A673 (cell line): ENCODE measurements around the gene ATP1B4. TPM values are rescaled to one million over a fixed set of nuclear protein-coding genes. Genes with fewer than 3 reads are reported as not detected.

Experiments used
- BruUV-seq: library from RNA; stranded (reverse); fragments of 400-500 nt; replicated peaks from 2 replicates; lab custom pipeline; 2021; lab: Mats Ljungman, UMichigan
- CTCF ChIA-PET: fragments of 300-600 bp; sonication (Branson Sonifier 250); formaldehyde crosslinking; loops from one replicate; lab custom pipeline; 2022; ENCODE audit warnings: antibody characterized with exemption; lab: Charles Lee
- POLR2A ChIA-PET: fragments of 300-600 bp; sonication (Branson Sonifier 250); formaldehyde crosslinking; loops from one replicate; lab custom pipeline; 2022; ENCODE audit warnings: antibody characterized with exemption; ENCODE audit not compliant: low non-redundant PET; lab: Charles Lee
- DNase-seq: peaks from one replicate; pipeline ENCODE4 v3.0.0-alpha.2; 2015; ENCODE audit warnings: low spot score
- H3K27ac ChIP-seq: fragments of 200-600 bp; sonication (generic); 2 replicates; pipeline ENCODE4 v1.5.1; 2016; ENCODE audit warnings: mixed run types, low read depth, mild to moderate bottlenecking, mixed read lengths, antibody characterized with exemption, low read length; ENCODE audit not compliant: poor library complexity, severe bottlenecking
- H3K27me3 ChIP-seq: fragments of 200-600 bp; sonication (generic); replicated peaks from 2 replicates; pipeline ENCODE4 v1.6.1; 2017; ENCODE audit warnings: mixed run types, low read depth, mild to moderate bottlenecking, mixed read lengths, antibody characterized with exemption, low read length; ENCODE audit not compliant: insufficient read depth, poor library complexity
- H3K36me3 ChIP-seq: fragments of 200-600 bp; sonication (generic); 2 replicates; pipeline ENCODE4 v1.6.1; 2016; ENCODE audit warnings: mixed run types, mild to moderate bottlenecking, mixed read lengths, antibody characterized with exemption, low read length; ENCODE audit not compliant: insufficient read depth, poor library complexity, severe bottlenecking
- H3K4me1 ChIP-seq: fragments of 200-600 bp; sonication (generic); 2 replicates; pipeline ENCODE4 v1.6.1; 2017; ENCODE audit warnings: mixed run types, mild to moderate bottlenecking, mixed read lengths, antibody characterized with exemption, low read length; ENCODE audit not compliant: insufficient read depth, poor library complexity, severe bottlenecking
- H3K4me3 ChIP-seq: fragments of 200-600 bp; sonication (generic); 2 replicates; pipeline ENCODE4 v1.5.1; 2016; ENCODE audit warnings: low read depth, mixed run types, mild to moderate bottlenecking, mixed read lengths, low read length; ENCODE audit not compliant: poor library complexity, severe bottlenecking
- H3K9me3 ChIP-seq: fragments of 200-600 bp; sonication (generic); 2 replicates; pipeline ENCODE4 v1.6.1; 2016; ENCODE audit warnings: mixed run types, low read depth, mild to moderate bottlenecking, mixed read lengths, antibody characterized with exemption, low read length; ENCODE audit not compliant: poor library complexity, severe bottlenecking
- EZH2 ChIP-seq: fragments of 200-600 bp; sonication (generic); IDR thresholded peaks from 2 replicates; pipeline ENCODE4 v1.6.1; 2017; ENCODE audit warnings: borderline replicate concordance, low read depth, mild to moderate bottlenecking, mixed read lengths, antibody characterized with exemption, low read length; ENCODE audit not compliant: poor library complexity, severe bottlenecking
- intact Hi-C: fragments of 100-400 bp; cut with micrococcal nuclease; formaldehyde crosslinking; loops from one replicate; pipeline ENCODE4 v1.10.0; 2022; ENCODE audit not compliant: unreplicated experiment
- total RNA-seq: library from RNA; stranded (reverse); gene quantifications from 2 replicates; pipeline ENCODE4 v1.2.3, GENCODE V29; 2021
- TF ChIP-seq, protein P1 (sequence below): fragments of 300-800, 200-600 bp; sonication (generic); conservative IDR thresholded peaks from 2 replicates; pipeline ENCODE4 v1.5.1; 2017; ENCODE audit warnings: low read depth, mild to moderate bottlenecking, antibody characterized with exemption, low read length, moderate library complexity, mixed read lengths

The ATP1B4 gene
- total RNA-seq, 1 experiment from 2014 or later, result not detected

DNA sequence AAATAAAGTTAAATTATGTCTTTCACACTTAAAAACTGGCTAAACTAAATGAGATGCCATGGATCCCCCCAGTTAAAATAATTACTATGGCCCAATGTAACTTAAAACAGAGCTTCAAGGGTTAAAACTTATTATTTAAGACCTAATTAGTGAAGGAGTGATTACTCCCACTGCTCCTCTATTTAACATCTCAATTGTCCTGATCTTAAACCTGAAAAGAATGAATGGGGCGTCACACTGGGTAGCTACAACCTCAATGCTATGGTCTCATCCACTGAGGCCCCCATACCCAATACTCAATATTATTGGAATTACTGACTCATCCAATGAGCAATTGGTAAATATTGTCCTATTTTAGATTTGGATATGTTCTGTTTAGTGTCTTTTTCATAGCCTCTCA, 29.5 kb upstream of the ATP1B4 start:
- H3K4me3 ChIP-seq, result no peak overlapping the region
- CTCF ChIA-PET, result no interaction called here
- BruUV-seq, result no TSS peak

DNA sequence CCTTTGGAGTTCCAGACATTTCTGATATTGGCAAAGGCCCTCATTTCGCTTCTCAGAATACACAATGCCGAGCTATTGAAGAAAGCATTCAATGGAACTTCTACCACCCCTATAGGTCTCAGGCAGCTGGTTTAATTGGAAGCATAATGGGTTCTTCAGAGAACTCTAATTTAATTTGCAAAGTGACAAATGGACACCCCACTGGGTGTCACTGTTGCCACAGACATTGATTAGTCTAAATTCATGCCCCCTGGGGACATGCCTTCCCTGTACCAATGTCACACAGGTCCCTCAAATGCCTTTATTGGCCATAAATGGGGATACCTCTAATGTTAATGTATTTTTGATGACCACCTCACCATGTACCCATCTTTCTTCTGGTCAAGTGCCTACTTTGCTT, 27.7 kb upstream of the ATP1B4 start:
- no peaks in the 10 kb centered on the region for H3K4me1 ChIP-seq
- peak; percentile 6 for DNase-seq
- ChIA-PET CTCF (no interaction called here), POLR2A (no interaction called here)
- H3K27me3 ChIP-seq, result no peaks in the 10 kb centered on the region
- no peaks in the 10 kb centered on the region for H3K36me3 ChIP-seq
- H3K27ac ChIP-seq, result no peak overlapping the region
- H3K9me3 ChIP-seq, result peaks cover 13% of the 10 kb centered on the region
- intact Hi-C loops, result no loop called here
- BruUV-seq, result no TSS peak
- no peak overlapping the region for H3K4me3 ChIP-seq
- no peak for TF ChIP-seq EZH2
- TF ChIP-seq, protein P1, sequence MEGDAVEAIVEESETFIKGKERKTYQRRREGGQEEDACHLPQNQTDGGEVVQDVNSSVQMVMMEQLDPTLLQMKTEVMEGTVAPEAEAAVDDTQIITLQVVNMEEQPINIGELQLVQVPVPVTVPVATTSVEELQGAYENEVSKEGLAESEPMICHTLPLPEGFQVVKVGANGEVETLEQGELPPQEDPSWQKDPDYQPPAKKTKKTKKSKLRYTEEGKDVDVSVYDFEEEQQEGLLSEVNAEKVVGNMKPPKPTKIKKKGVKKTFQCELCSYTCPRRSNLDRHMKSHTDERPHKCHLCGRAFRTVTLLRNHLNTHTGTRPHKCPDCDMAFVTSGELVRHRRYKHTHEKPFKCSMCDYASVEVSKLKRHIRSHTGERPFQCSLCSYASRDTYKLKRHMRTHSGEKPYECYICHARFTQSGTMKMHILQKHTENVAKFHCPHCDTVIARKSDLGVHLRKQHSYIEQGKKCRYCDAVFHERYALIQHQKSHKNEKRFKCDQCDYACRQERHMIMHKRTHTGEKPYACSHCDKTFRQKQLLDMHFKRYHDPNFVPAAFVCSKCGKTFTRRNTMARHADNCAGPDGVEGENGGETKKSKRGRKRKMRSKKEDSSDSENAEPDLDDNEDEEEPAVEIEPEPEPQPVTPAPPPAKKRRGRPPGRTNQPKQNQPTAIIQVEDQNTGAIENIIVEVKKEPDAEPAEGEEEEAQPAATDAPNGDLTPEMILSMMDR, result no peak

More for the DNA sequence above, 29.5 kb upstream of the ATP1B4 start:
- intact Hi-C loops, result no loop called here
- Histone ChIP-seq H3K4me1 (no peaks in the 10 kb centered on the region), H3K36me3 (no peaks in the 10 kb centered on the region), H3K9me3 (peaks cover 13% of the 10 kb centered on the region), H3K27ac (no peak overlapping the region), H3K27me3 (no peaks in the 10 kb centered on the region)
- TF ChIP-seq, protein P1, result no peak
- TF ChIP-seq EZH2, result no peak
- POLR2A ChIA-PET, result no interaction called here
- DNase-seq, result no peak

DNA sequence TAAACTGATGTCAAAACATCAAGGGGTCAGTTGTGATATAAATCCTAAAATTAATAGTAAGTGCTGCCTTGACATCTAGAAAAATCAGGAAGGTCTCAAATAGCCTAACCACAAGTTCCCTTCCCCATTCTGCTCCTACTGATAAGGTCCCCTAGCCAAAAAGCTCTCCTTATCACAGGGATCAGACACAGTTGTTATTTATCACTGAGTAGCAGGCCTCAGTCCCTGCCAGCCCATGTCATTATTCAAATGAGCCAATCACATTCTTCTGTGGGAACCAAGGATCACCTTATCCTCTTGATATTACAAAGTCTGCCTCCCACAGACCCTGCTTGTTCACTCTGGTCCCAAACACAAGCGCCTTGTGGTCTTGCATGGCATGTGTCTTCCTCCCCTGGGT, 27.3 kb upstream of the ATP1B4 start:
- BruUV-seq, result no TSS peak
- Histone ChIP-seq H3K4me3 (no peak overlapping the region), H3K27ac (no peak overlapping the region), H3K9me3 (peaks cover 13% of the 10 kb centered on the region), H3K4me1 (no peaks in the 10 kb centered on the region), H3K36me3 (no peaks in the 10 kb centered on the region), H3K27me3 (no peaks in the 10 kb centered on the region)
- POLR2A ChIA-PET, result no interaction called here
- intact Hi-C loops, result no loop called here
- TF ChIP-seq, protein P1, result no peak
- no peak for TF ChIP-seq EZH2
- DNase-seq, result no peak
- CTCF ChIA-PET, result no interaction called here
